GM19438 (cell line): Measurements from ENCODE around the gene CLEC16A.

Experiments
- ATAC-seq: cut with Tn5 transposase; IDR thresholded peaks from one replicate; pipeline ENCODE4 v1.9.1; 2021; ENCODE audit warnings: low read depth; ENCODE audit not compliant: unreplicated experiment

CLEC16A gene

GRCh38 chr16:10939649-10940234 lies 4.6 kb upstream of the CLEC16A start:
- no peak for ATAC-seq

- ATAC-seq: no peak
Observed at GRCh38 chr16:10940501-10941079, 3.8 kb upstream of the CLEC16A start.

- peak; percentile 2 for ATAC-seq
Observed at GRCh38 chr16:10941127-10941933, 3.0 kb upstream of the CLEC16A start.

GRCh38 chr16:10941935-10942351 lies 2.4 kb upstream of the CLEC16A start:
- peak; percentile 5 for ATAC-seq

GRCh38 chr16:10942352-10943063 lies 1.9 kb upstream of the CLEC16A start, which contains the start of gene DEXI:
Gene DEXI (minus strand): TSS chr16:10942468. CDS start chr16:10942005, 463 bp downstream.
- peak; percentile 57 for ATAC-seq

- ATAC-seq: no peak
Observed at GRCh38 chr16:10943064-10943353, 1.4 kb upstream of the CLEC16A start.

GRCh38 chr16:10945065-10945787 lies 862 bp downstream of the CLEC16A start:
- ATAC-seq: no peak

- no peak for ATAC-seq
Observed at GRCh38 chr16:10946308-10946707, 1.9 kb downstream of the CLEC16A start.

- ATAC-seq: no peak
Observed at GRCh38 chr16:10947211-10947787, 2.9 kb downstream of the CLEC16A start.

GRCh38 chr16:10949424-10949970 lies 5.1 kb downstream of the CLEC16A start:
- ATAC-seq: peak; percentile 76

GRCh38 chr16:10950393-10950792 lies 6.0 kb downstream of the CLEC16A start:
- ATAC-seq: no peak

GRCh38 chr16:10951026-10951425 lies 6.7 kb downstream of the CLEC16A start:
- no peak for ATAC-seq

- no peak for ATAC-seq
Observed at GRCh38 chr16:10954903-10955302, 10.5 kb downstream of the CLEC16A start.

- no peak for ATAC-seq
Observed at GRCh38 chr16:10957771-10958482, 13.6 kb downstream of the CLEC16A start.

GRCh38 chr16:10959161-10959560 lies 14.8 kb downstream of the CLEC16A start:
- no peak for ATAC-seq

GRCh38 chr16:10961231-10961630 lies 16.9 kb downstream of the CLEC16A start:
- ATAC-seq: no peak

- ATAC-seq: peak; percentile 44
Observed at GRCh38 chr16:10964039-10964890, 19.9 kb downstream of the CLEC16A start.

- ATAC-seq: no peak
Observed at GRCh38 chr16:10964891-10965326, 20.5 kb downstream of the CLEC16A start.
